Mammary epithelial cell (primary cell): ENCODE measurements around the gene NSD1.

Experiments
- EZH2 ChIP-seq: IDR thresholded peaks from 2 replicates; pipeline ENCODE4 v1.6.1; 2012; ENCODE audit warnings: low read length, inconsistent platforms, borderline replicate concordance
- TF ChIP-seq, protein P1 (sequence below), 2 donors: IDR thresholded peaks in 1 of 2; conservative IDR thresholded peaks in 1 of 2; 2 replicates each; pipeline ENCODE4 v1.5.1; 2011 to 2012; ENCODE audit warnings: inconsistent platforms in 2 of 2, low read length in 2 of 2, mild to moderate bottlenecking in 2 of 2, control low read depth in 1 of 2, low read depth in 1 of 2; ENCODE audit not compliant: insufficient read depth in 1 of 2; ENCODE audit errors: extremely low read depth in 1 of 2

DNA sequence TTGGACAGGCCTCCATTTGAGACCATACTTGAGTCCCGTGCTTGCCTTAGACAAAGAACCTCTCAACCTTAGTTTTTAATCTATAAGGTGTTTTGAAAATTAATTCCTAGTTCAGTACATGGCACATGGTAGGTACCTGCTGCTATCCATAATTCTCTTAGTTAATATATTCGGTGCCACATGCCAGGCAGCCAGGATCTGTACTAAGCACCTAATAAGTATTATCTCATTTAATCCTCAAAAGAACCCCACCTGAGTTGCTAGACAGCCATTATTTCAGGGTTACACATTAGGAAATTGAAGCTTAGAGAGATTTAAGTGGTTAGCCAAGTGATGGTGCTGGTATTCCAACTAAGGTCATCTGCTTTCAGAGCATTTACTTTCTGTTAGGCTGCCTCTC, 29.9 kb downstream of the NSD1 start:
- TF ChIP-seq, protein P1, sequence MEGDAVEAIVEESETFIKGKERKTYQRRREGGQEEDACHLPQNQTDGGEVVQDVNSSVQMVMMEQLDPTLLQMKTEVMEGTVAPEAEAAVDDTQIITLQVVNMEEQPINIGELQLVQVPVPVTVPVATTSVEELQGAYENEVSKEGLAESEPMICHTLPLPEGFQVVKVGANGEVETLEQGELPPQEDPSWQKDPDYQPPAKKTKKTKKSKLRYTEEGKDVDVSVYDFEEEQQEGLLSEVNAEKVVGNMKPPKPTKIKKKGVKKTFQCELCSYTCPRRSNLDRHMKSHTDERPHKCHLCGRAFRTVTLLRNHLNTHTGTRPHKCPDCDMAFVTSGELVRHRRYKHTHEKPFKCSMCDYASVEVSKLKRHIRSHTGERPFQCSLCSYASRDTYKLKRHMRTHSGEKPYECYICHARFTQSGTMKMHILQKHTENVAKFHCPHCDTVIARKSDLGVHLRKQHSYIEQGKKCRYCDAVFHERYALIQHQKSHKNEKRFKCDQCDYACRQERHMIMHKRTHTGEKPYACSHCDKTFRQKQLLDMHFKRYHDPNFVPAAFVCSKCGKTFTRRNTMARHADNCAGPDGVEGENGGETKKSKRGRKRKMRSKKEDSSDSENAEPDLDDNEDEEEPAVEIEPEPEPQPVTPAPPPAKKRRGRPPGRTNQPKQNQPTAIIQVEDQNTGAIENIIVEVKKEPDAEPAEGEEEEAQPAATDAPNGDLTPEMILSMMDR (conservative IDR thresholded peaks at IDR 0.05 in 1 of 2, IDR thresholded peaks at IDR 0.05 in 1 of 2; ENCODE audit: extremely low read depth in 1 of 2, insufficient read depth in 1 of 2, low read depth in 1 of 2, low read length in 2 of 2) = no peak
- TF ChIP-seq EZH2 = no peak
